Placental pericyte (primary cell): Measurements from ENCODE around the gene OXSR1. TPM values are rescaled to one million over a fixed set of nuclear protein-coding genes. Genes with fewer than 3 reads are reported as not detected.

Experiments
- small RNA-seq: library from RNA; depleted of rRNA; stranded (forward); fragments of <200 nt; gene quantifications from one replicate; pipeline ENCODE3, GENCODE V24; 2012; ENCODE audit warnings: low replicate concordance
- total RNA-seq: library from RNA; depleted of rRNA; stranded (reverse); fragments of >200 nt; gene quantifications from 2 replicates; pipeline ENCODE4 v1.2.3, GENCODE V29; 2012

OXSR1 gene
- total RNA-seq, result 33.0 and 62.9 TPM in 2 replicates

DNA sequence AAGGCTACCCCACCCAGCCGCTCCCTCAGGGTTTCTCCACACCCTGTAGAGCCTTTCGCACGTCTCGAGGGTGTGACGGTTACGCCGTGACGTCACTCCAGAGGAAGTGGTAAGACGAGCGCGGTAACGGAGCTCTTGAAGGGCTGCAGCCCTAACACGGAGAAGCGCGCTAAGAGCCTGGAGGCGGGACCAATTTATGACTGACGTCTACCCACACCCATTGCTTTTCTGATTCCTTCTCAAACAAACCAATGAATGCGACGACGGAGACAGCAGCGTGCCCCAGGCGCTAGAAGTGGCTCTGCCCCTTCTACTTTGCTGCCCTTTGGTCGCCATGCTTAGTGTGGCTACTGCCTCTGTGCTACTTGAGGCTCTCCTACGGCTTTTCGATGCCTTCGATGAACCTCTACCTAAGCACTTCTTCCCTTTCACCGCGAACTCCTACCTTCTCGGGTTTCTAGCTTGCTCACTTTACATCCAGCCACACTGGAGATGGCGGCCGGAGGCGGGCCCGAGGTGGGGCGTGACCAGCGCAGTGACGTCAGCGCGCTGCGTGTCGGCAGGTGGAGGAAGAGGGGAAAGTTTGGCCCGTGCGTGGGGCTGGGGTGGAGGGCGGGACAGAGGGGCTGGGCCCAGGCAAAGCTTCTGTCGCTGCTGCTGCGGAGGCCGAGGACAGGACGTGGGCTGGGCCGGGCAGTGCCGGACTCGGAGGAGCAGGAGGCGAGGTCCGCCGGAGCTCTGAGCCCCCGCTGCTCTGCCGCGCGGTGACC lies at the start of gene OXSR1:
OXSR1 (plus strand) TSS at position 586 of the 770 bp plus-strand sequence. CDS start 340 bp downstream, outside the sequence.

GRCh38 chr3:38136777-38137614 lies 28.3 kb upstream of the OXSR1 start, which contains the start of gene ACAA1:
Gene ACAA1 (minus strand): TSS chr3:38137127. CDS start chr3:38137035, 92 bp downstream.

DNA sequence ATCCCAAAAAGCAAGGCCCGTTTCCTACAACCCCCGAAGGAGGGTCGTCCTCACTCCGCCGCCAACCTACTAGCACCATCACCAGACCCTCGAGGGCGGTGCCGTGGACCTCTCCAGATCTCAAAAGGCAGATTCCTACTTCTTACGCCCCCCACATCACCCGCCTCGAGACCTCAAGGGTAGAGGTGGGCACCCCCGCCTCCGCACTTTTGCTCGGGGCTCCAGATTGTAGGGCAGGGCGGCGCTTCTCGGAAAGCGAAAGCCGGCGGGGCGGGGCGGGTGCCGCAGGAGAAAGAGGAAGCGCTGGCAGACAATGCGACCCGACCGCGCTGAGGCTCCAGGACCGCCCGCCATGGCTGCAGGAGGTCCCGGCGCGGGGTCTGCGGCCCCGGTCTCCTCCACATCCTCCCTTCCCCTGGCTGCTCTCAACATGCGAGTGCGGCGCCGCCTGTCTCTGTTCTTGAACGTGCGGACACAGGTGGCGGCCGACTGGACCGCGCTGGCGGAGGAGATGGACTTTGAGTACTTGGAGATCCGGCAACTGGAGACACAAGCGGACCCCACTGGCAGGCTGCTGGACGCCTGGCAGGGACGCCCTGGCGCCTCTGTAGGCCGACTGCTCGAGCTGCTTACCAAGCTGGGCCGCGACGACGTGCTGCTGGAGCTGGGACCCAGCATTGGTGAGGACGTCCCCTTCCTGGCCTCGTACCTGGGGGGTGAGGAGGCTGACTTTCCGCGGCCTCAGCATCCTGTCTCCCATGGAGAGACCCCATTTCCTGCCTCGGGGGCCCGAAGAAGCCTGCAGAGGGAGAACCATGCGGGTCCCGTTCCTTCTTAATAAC lies 26.8 kb upstream of the OXSR1 start, which contains the start of gene MYD88:
MYD88 (plus strand) TSS at position 313 of the 842 bp plus-strand sequence; CDS start at position 353, 40 bp downstream.

DNA sequence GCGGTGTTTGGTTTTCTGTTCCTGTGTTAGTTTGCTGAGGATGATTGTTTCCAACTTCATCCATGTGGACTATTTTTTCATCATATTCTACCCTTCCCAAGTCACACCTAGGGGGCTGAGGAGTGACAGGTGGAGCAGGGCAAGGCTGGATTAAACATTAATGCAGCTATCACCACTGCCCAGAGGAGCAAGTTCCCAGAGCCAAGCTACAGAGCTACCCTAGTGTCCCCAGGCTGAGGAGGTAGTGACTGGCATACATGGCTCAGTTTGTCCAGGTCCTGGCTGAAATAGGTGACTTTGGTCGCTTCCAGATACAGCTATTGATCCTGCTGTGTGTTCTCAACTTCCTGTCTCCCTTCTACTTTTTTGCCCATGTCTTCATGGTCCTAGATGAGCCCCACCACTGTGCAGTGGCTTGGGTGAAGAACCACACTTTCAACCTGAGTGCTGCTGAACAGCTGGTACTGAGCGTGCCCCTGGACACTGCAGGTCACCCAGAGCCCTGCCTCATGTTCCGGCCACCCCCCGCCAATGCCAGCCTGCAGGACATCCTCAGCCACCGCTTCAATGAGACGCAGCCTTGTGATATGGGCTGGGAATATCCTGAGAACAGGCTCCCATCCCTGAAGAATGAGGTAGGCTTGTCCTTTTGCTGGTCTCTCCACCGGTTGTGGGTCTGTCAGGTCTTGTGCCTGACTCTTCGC lies 100.4 kb downstream of the OXSR1 start, which contains the start of gene SLC22A13:
SLC22A13 (plus strand) TSS at position 209 of the 704 bp plus-strand sequence; CDS start at position 258, 49 bp downstream.

DNA sequence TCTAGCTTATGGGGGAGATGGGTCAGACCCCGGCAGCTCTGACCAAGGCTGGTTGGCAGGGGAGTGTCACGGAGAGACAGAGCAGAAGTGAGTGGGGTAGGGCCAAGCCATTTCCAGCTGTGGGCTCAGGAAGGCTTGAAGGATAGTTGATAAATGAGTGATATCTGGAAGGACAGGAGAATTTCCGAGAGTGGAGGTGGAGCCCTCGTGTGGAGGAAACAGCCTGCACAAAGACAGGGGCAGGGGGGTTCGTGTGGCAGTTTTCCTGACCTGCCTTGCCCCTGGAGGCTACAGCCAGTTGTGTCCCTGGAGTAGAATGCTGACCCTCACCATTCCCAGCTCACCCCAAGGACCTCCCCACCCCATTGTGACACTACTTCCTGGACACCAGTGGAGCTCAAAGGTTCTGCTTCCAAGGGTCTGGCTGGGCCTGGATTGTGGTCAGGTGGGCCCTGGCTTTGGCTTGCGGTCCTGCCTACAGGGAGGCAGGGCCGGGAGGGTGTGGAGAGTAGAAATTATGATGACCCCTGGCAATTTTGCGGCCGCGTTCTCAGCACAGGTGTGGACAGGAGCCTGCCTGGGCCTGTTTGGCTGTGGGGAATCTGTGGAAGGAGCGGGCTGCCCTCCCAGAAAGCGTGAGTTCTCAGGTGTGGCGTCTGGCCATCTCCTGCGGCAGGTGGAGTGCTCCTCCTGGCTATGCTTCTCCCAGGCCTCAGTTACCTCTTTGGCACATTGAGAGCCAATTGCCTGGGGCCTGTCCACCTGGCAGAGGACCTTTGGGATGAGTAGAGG lies 116.8 kb downstream of the OXSR1 start, which contains the start of gene SLC22A14:
SLC22A14 (plus strand) TSS at position 400 of the 792 bp plus-strand sequence. CDS start 23,733 bp downstream, outside the sequence.

Small RNA genes lying within 50 kb of the gene (small RNA-seq; reads per million reads assigned to genes)
- gene RF00019, result not detected
- gene RNU6-235P, result not detected

Other genes starting within 250 kb of the OXSR1 start
- gene VILL, start 174.8 kb upstream of the OXSR1 start, total RNA-seq, result 5.4 and 9.0 TPM in 2 replicates
- gene PLCD1, start 135.9 kb upstream of the OXSR1 start, total RNA-seq, result 16.0 and 23.4 TPM in 2 replicates
- under 0.01 TPM in 1 of 2 replicates, not detected in the other for gene DLEC1, start 126.3 kb upstream of the OXSR1 start, total RNA-seq
- gene ACAA1, start 28.4 kb upstream of the OXSR1 start, total RNA-seq, result 19.0 and 20.6 TPM in 2 replicates
- 9.8 and 19.5 TPM in 2 replicates for gene MYD88, start 26.9 kb upstream of the OXSR1 start, total RNA-seq
- 0.43 and 0.44 TPM in 2 replicates for gene SLC22A13, start 100.3 kb downstream of the OXSR1 start, total RNA-seq
- under 0.01 and 0.14 TPM in 2 replicates for gene SLC22A14, start 116.8 kb downstream of the OXSR1 start, total RNA-seq
- 4.3 and 5.5 TPM in 2 replicates for gene XYLB, start 181.2 kb downstream of the OXSR1 start, total RNA-seq